ENCODE data around the gene IQCE. TPM values are rescaled to one million over a fixed set of nuclear protein-coding genes. Genes with fewer than 3 reads are reported as not detected.

Gene IQCE
- 1 to 10 TPM; 3.7 to 7.0 (median 4.0) TPM for total RNA-seq
- long read RNA-seq = 0 reads

- DNase-seq (peak; percentile 97 to 98 (median 97)), ATAC-seq (peak; percentile 76 to 84 (median 80))
- intact Hi-C loops (cut with DNase I) = no loop called here
- Histone ChIP-seq H3K27ac (peak within 1 kb of the TSS in 2 of 3 donors; percentile 33 to 62), H3K4me1 (peaks cover 0 to 21% (median 4%) of the 10 kb centered on the region in 4 donors), H3K36me3 (no peaks in the 10 kb centered on the region), H3K27me3 (no peaks in the 10 kb centered on the region), H3K9me3 (no peaks in the 10 kb centered on the region), H3K4me3 (peak within 1 kb of the TSS; percentile 79 to 98 (median 90))
- peak; percentile 42 for TF ChIP-seq POLR2A (IDR thresholded peaks at IDR 0.05)
- TF ChIP-seq CTCF (IDR thresholded peaks at IDR 0.05) = no peak
- 5% methylated on average over 14 of the region's 66 CpGs for WGBS (ENCODE audit: insufficient coverage, low coverage, low lambda C conversion rate, missing lambda C conversion rate)
These were observed at the start of gene IQCE for GRCh38 chr7:2558629-2559282. Gene IQCE, plus strand, starts transcription at chr7:2558979. Its CDS starts 203 bp downstream, at chr7:2559182.

DNA sequence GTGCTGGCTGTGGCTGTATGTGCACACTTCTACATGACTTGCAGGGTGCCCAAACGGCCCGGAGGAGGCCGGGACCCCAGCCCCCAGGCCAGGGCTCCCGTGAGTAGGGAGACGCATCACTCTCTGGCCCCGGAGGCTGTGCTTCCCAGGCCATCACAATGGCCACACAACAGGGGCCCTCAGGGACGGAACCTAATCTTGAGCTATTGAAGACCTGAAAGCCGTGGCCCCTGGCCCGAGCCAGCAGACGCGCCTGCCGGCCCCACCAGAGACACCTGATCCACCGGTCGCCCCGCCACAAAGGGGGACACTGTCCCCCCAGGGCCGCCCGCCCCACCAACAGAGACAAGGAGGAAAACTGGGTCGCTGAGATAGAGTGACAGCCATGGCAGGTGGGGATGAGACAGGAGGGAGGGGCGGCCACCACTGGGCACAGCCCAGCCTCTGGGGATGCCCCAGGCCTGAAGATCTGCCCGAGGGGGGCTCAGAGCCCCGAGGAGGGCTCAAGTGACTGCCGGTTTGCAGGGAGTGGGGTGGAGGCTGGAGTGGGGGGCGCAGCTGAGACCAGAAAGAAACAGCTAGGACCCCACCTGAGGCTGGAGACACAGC lies 49.4 kb upstream of the IQCE start:
- peaks cover 0 to 4% (median 0%) of the 10 kb centered on the region in 4 donors for H3K4me1 ChIP-seq
- no peaks in the 10 kb centered on the region for H3K9me3 ChIP-seq
- peak overlapping the region in 1 of 3 donors; percentile 24 for H3K27ac ChIP-seq
- no peak for DNase-seq
- TF ChIP-seq CTCF (IDR thresholded peaks at IDR 0.05) (no peak), POLR2A (IDR thresholded peaks at IDR 0.05) (no peak)
- ATAC-seq = no peak
- H3K4me3 ChIP-seq = no peak overlapping the region
- intact Hi-C loops (cut with DNase I) = no loop called here
- H3K36me3 ChIP-seq = no peaks in the 10 kb centered on the region
- 64% methylated on average over 7 of the region's 23 CpGs for WGBS (ENCODE audit: insufficient coverage, low coverage, low lambda C conversion rate, missing lambda C conversion rate)
- no peaks in the 10 kb centered on the region for H3K27me3 ChIP-seq

GRCh38 chr7:2510130-2510776 lies 48.5 kb upstream of the IQCE start:
- no peak for DNase-seq

More at GRCh38 chr7:2510130-2510776, 48.5 kb upstream of the IQCE start:
- H3K27ac ChIP-seq = peak overlapping the region in 1 of 3 donors; percentile 40
- no peak for ATAC-seq
- no peaks in the 10 kb centered on the region for H3K36me3 ChIP-seq
- WGBS (ENCODE audit: insufficient coverage, low coverage, low lambda C conversion rate, missing lambda C conversion rate) = no CpG with 5 or more reads among the region's 13 CpGs
- no peaks in the 10 kb centered on the region for H3K9me3 ChIP-seq
- no peak overlapping the region for H3K4me3 ChIP-seq
- intact Hi-C loops (cut with DNase I) = no loop called here
- no peaks in the 10 kb centered on the region for H3K27me3 ChIP-seq
- TF ChIP-seq POLR2A (IDR thresholded peaks at IDR 0.05) = no peak
- no peak for TF ChIP-seq CTCF (IDR thresholded peaks at IDR 0.05)
- H3K4me1 ChIP-seq = peaks cover 0 to 4% (median 0%) of the 10 kb centered on the region in 4 donors
